Smooth muscle cell (in vitro differentiated cells): ENCODE data around the gene RAPH1. TPM values are rescaled to one million over a fixed set of nuclear protein-coding genes. Genes with fewer than 3 reads are reported as not detected.
A peak's percentile ranks its signal among the peaks of the same experiment; 100 is the strongest.
"Not testable (repeated sequence)": the region's sequence is repeated elsewhere in the genome, so short reads cannot be mapped to it uniquely, and the experiment has no call there.

Source experiments
- DNase-seq: peaks from one replicate; lab custom pipeline; 2025; ENCODE audit not compliant: unreplicated experiment; lab: John Stamatoyannopoulos, UW
- H2AFZ ChIP-seq: fragments of 200-600 bp; sonication (generic); 2 replicates; pipeline ENCODE4 v1.6.0; 2016; ENCODE audit warnings: antibody characterized with exemption, low read depth, mild to moderate bottlenecking
- H3F3A ChIP-seq: fragments of 200-600 bp; sonication (generic); 2 replicates; pipeline ENCODE4 v1.6.0; 2017; ENCODE audit warnings: antibody characterized with exemption, low read depth
- H3K27ac ChIP-seq: fragments of 200-600 bp; sonication (generic); 2 replicates; pipeline ENCODE4 v1.5.1; 2016; ENCODE audit warnings: low read depth, mild to moderate bottlenecking
- H3K27me3 ChIP-seq: fragments of 200-600 bp; sonication (generic); 2 replicates; pipeline ENCODE4 v1.6.1; 2016; ENCODE audit warnings: low read depth, mild to moderate bottlenecking
- H3K36me3 ChIP-seq: fragments of 200-600 bp; sonication (generic); 2 replicates; pipeline ENCODE4 v1.5.1; 2016; ENCODE audit warnings: low read depth
- H3K4me1 ChIP-seq: fragments of 200-600 bp; sonication (generic); 2 replicates; pipeline ENCODE4 v1.5.1; 2016; ENCODE audit warnings: low read depth
- H3K4me2 ChIP-seq: fragments of 200-600 bp; sonication (generic); 2 replicates; pipeline ENCODE4 v1.6.0; 2016; ENCODE audit warnings: mild to moderate bottlenecking
- H3K4me3 ChIP-seq: fragments of 200-600 bp; sonication (generic); 2 replicates; pipeline ENCODE4 v1.5.1; 2016; ENCODE audit warnings: mild to moderate bottlenecking
- H3K79me2 ChIP-seq: fragments of 200-600 bp; sonication (generic); 2 replicates; pipeline ENCODE4 v1.6.0; 2016; ENCODE audit warnings: low read depth, mild to moderate bottlenecking
- H3K9ac ChIP-seq: fragments of 200-600 bp; sonication (generic); 2 replicates; pipeline ENCODE4 v1.6.0; 2016; ENCODE audit warnings: low read depth
- H3K9me3 ChIP-seq: fragments of 200-600 bp; sonication (generic); replicated peaks from 2 replicates; pipeline ENCODE4 v1.5.1; 2016; ENCODE audit warnings: low read depth
- H4K20me1 ChIP-seq: fragments of 200-600 bp; sonication (generic); 2 replicates; pipeline ENCODE4 v1.6.0; 2016; ENCODE audit warnings: low read depth
- WGBS: methylation state at CpG from one replicate; pipeline ENCODE4 v1.1.7; 2016; ENCODE audit warnings: low lambda C conversion rate; 5-methylcytosine and 5-hydroxymethylcytosine counted together
- polyA plus RNA-seq: library from polyadenylated mRNA; unstranded; fragments of >200 nt; fragmentation: Nextera tagmentation; extraction: Ambion mirVana; gene quantifications from 2 replicates; pipeline ENCODE4 v1.2.1, GENCODE V29; 2016
- total RNA-seq: library from RNA; depleted of rRNA; stranded (reverse); fragments of >200 nt; gene quantifications from 2 replicates; pipeline ENCODE4 v1.2.3, GENCODE V29; 2014
- TF ChIP-seq, protein P1 (sequence below): fragments of 200-600 bp; sonication (generic); IDR thresholded peaks from 2 replicates; pipeline ENCODE4 v1.5.1; 2017; ENCODE audit warnings: borderline replicate concordance, mild to moderate bottlenecking, antibody characterized with exemption; ENCODE audit not compliant: insufficient read depth, poor library complexity, severe bottlenecking

RAPH1 gene
- total and polyA plus RNA-seq, 2 experiments from 2014 or later = 8.5 to 22.3 TPM

GRCh38 chr2:203436496-203436895 is 98.6 kb downstream of the RAPH1 start:
- no peaks in the 10 kb centered on the region for H3K4me1 ChIP-seq
- H3K36me3 ChIP-seq = no peaks in the 10 kb centered on the region
- peaks cover 8% of the 10 kb centered on the region for H3F3A ChIP-seq
- no peak overlapping the region for H3K4me2 ChIP-seq
- no peak overlapping the region for H3K4me3 ChIP-seq
- TF ChIP-seq, protein P1, sequence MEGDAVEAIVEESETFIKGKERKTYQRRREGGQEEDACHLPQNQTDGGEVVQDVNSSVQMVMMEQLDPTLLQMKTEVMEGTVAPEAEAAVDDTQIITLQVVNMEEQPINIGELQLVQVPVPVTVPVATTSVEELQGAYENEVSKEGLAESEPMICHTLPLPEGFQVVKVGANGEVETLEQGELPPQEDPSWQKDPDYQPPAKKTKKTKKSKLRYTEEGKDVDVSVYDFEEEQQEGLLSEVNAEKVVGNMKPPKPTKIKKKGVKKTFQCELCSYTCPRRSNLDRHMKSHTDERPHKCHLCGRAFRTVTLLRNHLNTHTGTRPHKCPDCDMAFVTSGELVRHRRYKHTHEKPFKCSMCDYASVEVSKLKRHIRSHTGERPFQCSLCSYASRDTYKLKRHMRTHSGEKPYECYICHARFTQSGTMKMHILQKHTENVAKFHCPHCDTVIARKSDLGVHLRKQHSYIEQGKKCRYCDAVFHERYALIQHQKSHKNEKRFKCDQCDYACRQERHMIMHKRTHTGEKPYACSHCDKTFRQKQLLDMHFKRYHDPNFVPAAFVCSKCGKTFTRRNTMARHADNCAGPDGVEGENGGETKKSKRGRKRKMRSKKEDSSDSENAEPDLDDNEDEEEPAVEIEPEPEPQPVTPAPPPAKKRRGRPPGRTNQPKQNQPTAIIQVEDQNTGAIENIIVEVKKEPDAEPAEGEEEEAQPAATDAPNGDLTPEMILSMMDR = no peak
- peaks cover 43% of the 10 kb centered on the region for H4K20me1 ChIP-seq
- no peak for DNase-seq
- no peaks in the 10 kb centered on the region for H3K9me3 ChIP-seq
- 92% methylated on average over 2 of the region's 2 CpGs for WGBS
- H2AFZ ChIP-seq = no peak overlapping the region
- H3K27me3 ChIP-seq = no peaks in the 10 kb centered on the region
- H3K27ac ChIP-seq = no peak overlapping the region
- H3K9ac ChIP-seq = no peak overlapping the region
- H3K79me2 ChIP-seq = peaks cover 14% of the 10 kb centered on the region

- Histone ChIP-seq H3K4me1 (no peaks in the 10 kb centered on the region), H3K9ac (no peak overlapping the region), H3K4me3 (no peak overlapping the region), H3K4me2 (no peak overlapping the region), H3K36me3 (no peaks in the 10 kb centered on the region), H3F3A (peaks cover 2% of the 10 kb centered on the region), H4K20me1 (peaks cover 30% of the 10 kb centered on the region), H2AFZ (no peak overlapping the region), H3K9me3 (no peaks in the 10 kb centered on the region), H3K27ac (no peak overlapping the region), H3K79me2 (peaks cover 7% of the 10 kb centered on the region), H3K27me3 (no peaks in the 10 kb centered on the region)
- TF ChIP-seq, protein P1 = no peak
- WGBS = 99% methylated on average over 6 of the region's 6 CpGs
- no peak for DNase-seq
Observed at GRCh38 chr2:203432811-203433210, 102.3 kb downstream of the RAPH1 start.

- Histone ChIP-seq H3K4me2 (no peak overlapping the region), H3K4me3 (no peak overlapping the region), H3K27ac (peak overlapping the region; percentile 12)
Observed at GRCh38 chr2:203431391-203432185, 103.5 kb downstream of the RAPH1 start.

DNA sequence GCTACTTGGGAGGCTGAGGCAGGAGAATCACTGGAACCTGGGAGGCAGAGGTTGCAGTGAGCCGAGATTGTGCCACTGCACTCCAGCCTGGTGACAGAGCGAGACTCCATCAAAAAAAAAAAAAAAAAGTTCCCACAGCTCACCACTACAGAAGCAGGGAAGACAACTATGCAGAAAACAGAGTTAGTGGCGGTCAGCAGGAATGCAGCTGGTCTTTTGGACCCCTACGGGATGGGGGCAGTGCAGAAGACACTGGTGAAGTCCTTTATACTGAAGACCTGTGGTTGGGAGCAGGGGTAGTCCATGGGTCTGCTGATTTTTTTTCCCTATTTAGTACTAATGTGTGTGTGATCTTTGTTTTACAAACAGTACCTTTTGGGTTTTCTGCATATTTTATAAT is 105.5 kb downstream of the RAPH1 start:
- not testable (repeated sequence) for H3K36me3 ChIP-seq, H3F3A ChIP-seq, H3K27ac ChIP-seq, H3K9ac ChIP-seq, H3K4me2 ChIP-seq, H2AFZ ChIP-seq, H3K27me3 ChIP-seq, H3K9me3 ChIP-seq, H3K4me1 ChIP-seq, H3K79me2 ChIP-seq, H3K4me3 ChIP-seq, DNase-seq
- 98% methylated on average over 4 of the region's 4 CpGs for WGBS
- H4K20me1 ChIP-seq = peaks cover 13% of the 10 kb centered on the region

More at GRCh38 chr2:203431391-203432185, 103.5 kb downstream of the RAPH1 start:
- DNase-seq = no peak
- 99% methylated on average over 5 of the region's 5 CpGs for WGBS
- H4K20me1 ChIP-seq = peaks cover 19% of the 10 kb centered on the region
- no peaks in the 10 kb centered on the region for H3K36me3 ChIP-seq
- H2AFZ ChIP-seq = no peak overlapping the region
- H3K9me3 ChIP-seq = no peaks in the 10 kb centered on the region
- H3K9ac ChIP-seq = no peak overlapping the region
- H3K79me2 ChIP-seq = peaks cover 7% of the 10 kb centered on the region
- H3K4me1 ChIP-seq = no peaks in the 10 kb centered on the region
- no peaks in the 10 kb centered on the region for H3K27me3 ChIP-seq
- H3F3A ChIP-seq = no peaks in the 10 kb centered on the region
- TF ChIP-seq, protein P1 = no peak
